NCI-H2227 treated with DMSO at 0.1 percent for 48 hours (cell line): ENCODE results near the gene DLG2.

Source experiments
- DNase-seq: peaks from one replicate; lab custom pipeline; 2025; lab: John Stamatoyannopoulos, UW

DLG2 gene

DNA sequence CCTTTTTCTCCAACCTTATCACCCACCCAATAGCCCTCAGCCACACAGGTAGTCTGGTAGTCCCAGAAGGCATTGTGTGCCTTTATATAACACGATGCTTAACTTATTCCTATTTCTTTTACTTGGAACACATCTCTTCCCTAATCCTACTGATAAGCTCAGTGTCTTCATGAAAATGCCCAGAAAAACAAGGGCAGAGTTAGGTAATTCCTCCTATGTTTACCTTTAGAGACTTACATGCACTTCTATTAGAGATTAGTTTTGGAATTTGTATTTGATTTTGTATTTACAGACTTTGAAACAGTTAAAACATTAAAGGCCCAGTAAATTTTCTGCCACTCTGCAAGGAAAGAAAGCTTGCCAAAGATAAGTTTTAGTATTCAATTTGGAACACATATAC, 1703.2 kb downstream of the DLG2 start:
- DNase-seq: no peak

DNA sequence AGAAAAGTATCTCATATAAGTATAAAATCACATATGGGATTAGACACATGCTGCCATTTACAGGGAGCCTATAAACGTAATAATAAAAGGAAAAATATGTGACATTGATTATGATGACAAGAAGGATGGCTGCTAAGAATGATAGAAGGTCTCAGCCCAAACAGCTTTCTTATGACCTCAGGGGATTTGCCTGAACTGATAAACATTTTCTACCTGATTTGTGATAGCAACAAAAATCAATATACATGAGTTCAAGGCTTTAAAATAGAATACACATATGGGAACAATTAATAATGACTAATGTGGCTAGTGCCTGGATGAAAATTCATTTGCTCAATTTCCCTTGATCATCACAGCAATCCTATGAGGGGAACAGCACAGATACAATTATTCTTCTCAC, 1704.2 kb downstream of the DLG2 start:
- no peak for DNase-seq

DNA sequence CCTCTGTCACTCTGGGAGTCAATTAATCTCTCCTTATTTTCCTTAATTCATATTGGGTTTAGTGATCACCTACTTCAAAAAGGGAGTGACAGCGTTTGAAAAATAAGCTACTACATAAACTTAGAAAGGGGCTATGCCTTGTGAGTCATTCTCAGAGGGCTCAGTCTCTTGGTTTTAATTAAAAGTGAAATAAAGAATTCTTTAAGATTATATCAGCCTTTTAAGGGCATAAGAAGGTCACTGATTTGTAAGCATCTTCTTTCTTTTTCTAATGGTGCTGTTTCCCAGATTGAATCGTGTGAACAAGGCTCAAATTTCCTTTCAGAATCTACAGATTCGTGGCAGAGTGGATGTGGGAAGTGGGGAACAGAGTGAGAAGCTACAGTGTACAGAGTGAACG, 1704.8 kb downstream of the DLG2 start:
- DNase-seq: no peak

DNA sequence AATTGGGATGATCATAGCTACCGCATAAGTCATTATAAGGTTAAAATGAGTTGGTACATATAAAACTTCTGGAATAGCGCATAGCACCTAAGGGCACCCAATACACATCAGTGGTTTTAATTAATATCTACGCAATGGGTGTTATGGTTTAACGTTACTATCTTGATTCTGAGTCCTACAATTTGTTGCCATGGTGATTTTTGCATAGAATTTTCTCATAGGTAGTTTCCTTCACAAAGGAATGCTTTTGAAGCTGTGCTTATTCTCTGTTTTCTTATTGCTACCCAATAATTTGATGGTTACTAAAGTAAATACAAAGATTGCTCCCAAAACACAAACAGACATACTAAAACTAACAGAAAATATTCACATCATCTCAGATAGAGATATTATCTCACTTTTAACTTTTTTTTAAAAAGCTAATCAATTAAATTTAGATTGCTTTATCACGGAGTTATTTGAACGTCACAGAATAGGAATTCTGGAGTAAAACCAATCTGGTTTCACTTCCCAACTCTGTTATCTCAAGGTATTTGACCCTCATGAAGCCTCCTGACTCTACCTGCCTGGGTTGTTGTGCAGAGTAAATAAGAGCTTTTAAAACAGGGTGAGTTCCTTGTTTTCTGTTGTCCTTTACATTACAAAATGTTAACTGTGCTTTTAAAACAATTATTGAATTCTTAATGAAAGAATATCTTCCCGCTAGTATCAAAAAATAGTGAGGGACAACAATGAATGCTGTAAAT, 1705.5 kb downstream of the DLG2 start:
- no peak for DNase-seq

DNA sequence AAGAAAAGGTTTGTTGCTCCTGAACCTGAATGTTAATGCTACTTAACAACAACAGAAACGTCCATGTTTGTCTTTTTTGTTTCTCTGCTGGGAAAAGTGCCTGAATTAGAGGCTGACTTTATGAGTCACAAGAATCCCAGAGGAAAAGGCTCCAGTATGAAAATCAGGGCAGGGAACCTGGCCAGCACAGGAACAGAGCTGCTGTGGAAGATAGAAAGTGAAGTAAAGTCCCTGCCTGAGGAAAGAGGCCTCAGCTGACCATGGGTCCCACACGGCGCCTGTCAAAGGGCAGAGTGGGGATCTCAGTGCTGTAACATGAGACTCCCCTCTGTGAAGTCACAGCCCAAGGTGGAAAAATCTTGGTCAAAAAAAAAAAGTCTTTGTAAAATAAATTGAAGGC, 1708.7 kb downstream of the DLG2 start:
- DNase-seq: no peak

DNA sequence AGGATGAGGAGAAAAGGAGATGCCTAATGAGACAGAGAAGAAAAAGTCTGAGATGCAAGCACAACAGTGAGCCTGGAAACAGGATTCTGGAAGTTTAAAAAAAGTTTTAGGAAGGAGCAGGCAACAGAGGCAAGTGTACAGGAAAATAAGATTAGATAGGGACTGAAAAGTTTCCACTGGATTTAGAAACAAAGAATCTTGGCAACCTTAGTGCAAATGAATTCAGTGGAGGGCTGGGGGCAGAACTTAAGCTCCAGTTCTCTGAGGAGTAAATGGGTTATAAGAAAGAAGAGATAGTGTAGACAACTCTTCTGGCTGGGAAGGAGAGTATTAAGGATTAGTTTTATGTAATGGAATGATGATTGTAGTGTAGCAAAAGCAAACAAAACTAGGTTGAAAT, 1712.1 kb downstream of the DLG2 start:
- no peak for DNase-seq

DNA sequence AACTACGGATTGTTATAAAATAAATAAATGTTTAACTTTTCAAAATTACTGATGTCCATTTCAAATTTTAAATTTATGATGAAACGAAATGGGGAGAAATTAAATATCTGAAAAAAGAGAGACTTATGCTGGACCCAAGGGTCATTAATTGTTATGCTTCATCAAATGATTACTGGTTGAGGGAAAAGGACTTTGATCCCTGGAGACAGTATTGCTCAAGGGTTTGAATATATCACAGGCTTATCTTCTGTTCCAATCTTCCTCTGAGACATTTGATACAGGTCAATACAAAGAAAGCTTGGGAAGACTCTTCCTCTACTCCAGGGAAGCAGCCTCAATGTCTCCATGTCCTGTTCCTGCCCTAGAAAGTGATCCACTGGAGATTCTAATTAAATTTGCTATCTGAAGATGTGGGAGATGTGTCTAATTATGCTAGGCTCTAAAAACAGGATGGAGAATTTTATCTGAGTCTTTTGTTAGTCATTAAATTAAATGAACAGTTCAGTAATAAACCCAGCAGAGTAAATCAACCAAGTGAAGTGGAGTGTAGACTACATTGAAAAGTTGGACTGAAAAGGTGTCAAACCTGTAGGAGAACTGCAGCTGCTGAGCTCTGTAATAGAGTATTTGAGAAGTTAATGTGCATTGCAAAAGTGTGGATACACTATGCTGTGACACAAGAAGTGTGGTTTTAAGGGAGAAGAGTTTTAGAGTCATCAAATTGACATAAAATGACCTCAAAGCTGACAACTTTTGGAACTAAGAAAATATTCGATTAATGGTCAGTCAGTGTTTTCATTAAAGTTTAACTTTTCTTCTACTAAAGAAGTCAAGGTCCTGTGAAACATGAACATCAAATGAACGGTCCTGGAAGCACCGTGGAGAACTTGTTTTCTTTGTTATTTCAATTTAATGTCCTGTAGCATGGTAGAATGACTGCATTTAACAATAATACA, 1717.3 kb downstream of the DLG2 start:
- no peak for DNase-seq

DNA sequence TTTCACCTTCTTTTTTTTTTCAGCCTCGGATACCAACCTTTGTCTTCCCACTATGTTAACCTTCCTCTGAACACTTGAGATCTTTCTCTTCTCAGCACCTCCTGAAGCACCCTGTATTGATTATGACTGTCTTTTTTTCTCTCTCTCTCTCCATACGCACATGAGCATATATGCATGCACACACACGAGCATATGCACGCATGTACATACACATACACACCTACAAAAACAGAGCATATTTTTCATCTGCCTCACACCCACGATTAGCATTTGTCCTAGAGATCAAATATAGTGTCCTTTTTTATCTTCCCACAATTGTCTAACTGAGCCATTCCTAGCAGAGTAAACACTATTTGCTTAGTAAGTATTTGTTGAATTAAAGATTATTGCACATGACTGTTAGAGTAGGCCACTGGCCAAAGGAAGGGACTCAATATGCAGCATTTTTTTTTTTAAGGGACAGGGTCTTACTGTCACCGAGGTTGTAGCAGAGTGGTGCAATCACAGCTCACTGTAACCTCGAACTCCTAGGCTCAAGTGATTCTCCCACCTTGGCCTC, 1718.8 kb downstream of the DLG2 start:
- no peak for DNase-seq

DNA sequence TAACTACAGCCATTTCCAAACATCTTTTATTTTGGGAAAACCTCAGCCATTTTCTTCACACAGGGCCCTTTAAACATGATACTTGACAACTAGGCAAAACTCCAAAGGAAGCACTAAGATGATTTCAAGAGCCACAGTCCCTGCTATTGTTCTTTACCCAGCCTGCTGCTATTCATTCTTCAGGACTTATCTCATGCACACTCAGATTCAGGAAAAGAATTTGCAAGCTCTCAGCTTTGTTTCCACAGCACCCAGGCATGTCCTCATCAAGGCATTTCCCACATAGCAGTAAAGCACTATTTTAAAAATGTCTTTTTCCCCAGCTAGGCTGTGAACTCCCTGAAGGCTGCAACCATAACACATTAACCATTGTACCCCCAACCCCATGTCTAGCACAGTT, 1731.6 kb downstream of the DLG2 start:
- no peak for DNase-seq

DNA sequence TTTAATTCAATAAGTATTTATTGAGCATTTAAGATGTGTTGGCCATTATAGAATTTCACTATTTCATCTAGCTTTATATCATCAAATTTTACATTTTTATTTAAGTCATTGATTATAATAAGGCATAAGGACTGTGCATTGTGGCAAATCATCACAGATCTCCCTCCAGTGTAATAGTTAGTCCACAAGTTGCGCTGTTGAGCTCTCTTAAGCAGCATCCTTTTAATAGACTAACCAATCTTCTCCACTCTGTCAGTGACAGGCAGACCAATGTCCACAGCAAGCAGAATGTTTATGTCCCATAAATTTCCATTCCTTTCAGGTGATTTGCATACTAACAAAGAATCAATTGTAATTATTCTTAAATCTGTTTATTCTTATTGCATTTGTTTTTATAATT, 1745.7 kb downstream of the DLG2 start:
- DNase-seq: no peak

DNA sequence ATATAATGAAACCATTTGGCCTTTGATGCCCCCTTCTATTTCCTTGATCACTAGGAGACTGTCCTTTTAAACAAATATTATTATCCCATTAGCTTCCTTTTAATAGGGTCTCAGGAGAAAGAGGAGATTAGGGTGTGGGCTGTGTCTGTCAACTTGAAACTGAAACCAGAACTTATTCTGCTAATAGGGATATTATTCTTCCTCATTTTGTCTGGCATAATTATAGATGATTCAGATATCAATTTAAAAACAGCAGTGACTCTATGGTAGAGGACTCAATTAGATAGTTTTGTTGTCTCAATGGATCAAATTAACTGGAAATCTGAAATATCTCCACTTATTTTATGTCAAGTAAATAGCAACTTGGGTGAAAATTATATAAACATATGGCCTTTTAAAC, 1756.1 kb downstream of the DLG2 start:
- DNase-seq: no peak

DNA sequence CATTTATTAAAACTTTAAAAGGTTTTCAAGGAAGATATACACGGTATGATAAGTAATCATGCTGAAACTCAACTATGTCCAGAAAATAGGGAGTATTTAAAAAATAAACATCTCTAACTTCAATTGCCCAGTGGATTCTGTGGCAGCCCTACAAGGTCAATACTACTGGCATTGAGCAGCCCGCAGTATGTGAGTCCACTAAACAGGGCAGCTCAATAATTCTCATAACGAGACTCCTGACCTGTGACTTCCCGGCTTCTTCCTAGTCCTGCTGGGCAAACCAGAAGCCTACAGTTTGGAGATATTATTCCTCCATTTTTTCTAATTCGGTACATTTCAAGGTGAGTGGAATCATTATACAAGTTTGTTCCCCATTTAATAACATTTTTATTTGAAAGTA, 1760.5 kb downstream of the DLG2 start:
- DNase-seq: no peak

DNA sequence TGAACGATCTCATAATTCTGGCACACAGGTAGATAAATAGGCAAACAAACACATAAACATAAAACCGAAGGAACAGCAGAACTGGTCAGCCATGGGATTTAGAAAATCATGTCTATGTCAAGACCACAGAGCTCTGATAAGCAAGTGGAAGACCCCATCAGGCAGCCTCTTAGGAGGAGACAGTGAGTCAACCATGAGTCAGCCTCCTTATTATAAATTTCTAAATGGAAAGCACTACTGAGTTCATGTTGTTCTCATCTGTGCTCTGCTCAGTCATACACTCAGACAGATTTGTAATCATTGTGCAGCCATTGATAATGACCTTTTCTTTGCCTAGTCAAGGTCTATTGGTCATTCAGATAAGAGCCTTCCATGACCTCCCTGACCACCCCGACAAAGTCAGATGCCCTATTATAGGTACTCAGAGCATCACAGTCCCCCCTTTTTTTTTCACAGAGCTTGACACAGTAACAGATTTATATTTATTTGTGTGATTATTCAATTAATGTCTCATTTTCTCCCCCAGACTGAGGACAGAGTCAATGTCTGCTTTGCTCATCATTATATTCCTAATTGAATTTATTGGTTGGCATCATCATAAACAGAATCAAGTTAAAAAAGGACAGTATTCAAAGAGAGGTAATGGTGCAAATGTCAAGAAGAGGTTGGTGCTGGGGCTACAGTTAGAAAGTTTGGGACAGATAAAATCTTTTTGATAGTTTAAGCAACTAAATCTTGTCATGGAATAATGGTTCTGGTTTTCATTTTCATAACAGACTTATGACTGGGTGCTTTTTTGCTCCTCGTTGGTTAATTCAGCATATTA, 1761.3 kb downstream of the DLG2 start:
- DNase-seq: peak; percentile 3

DNA sequence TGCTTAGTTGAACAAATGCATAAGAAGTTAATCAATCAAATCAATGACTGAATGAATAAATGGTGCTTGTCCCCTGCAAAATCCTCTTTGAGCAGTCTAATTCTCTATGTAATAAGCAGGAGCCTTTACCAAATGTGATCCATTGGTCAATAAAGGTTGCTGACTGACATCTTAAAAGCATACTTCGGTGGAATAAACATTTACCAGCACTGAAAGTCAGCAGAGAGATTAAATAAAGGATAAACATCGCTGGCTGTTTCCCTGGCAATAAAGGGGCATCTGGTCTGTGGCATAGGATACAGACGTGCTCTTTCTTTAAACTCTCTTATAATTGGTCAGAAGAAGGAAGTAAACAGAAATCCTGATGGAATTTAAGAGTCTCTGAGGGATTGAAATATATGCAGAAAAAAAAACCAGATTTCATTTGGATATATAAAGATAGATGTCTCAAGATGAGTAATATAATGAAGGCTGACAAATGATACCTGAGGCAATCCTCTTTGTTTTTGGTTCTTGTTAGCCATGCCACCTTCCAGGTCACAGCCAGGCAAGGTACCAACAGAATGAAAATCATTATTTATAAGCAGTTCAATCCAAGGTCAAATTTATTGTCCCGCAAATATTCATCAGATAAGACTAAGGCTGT, 1762.6 kb downstream of the DLG2 start:
- no peak for DNase-seq

DNA sequence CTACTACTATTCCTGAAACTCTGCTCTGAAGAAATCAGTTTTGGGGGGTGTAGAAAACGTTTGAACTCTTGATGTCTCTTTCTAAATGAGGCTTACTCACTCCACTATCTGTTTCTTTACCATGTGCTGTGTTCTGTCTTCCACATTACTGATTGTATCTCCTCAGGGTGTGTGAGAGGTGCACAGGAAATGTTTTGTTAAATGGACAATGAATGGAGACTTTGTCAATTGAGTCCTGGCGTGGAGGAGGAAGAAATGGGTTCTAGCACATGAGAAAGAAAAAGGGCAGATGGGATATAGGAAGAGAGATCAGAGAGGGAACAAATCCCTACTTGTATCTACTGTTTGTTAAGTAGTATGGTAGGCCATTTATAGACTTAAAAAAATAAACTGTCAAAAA, 1763.9 kb downstream of the DLG2 start:
- no peak for DNase-seq

DNA sequence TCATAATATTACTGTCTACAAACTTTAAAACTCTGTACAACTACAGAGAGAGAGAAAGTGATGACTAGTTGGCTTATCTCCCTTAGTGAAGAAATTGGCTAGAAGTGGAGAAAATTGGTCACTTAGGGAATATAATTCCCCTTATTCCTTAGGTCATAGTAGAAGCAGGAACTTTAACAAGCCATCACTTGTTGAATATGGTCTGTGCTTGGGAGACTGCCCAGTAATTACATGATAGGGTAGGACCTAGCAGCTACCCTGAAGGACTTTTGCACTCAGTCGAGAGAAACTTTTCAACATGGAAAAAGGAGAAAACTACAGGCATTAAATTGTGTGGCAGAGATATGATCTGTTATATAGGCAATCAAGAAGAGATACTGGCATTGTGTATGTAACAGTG, 1764.5 kb downstream of the DLG2 start:
- DNase-seq: no peak

DNA sequence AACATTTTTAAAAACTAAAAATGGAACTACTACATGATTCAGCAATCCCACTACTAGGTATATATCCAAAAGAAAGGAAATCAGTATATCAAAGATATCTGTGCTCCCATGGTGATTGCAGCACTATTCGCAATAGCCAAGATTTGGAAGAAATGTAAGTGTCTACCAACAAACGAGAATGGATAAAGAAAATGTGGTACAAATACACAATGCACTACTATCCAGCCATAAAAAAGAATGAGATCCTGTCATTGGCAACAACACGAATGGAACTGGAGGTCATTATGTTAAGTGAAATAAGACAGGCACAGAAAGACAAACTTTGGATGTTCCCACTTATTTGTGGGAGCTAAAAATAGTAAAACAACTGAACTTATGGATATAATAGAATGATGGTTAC, 1765.1 kb downstream of the DLG2 start:
- no peak for DNase-seq

DNA sequence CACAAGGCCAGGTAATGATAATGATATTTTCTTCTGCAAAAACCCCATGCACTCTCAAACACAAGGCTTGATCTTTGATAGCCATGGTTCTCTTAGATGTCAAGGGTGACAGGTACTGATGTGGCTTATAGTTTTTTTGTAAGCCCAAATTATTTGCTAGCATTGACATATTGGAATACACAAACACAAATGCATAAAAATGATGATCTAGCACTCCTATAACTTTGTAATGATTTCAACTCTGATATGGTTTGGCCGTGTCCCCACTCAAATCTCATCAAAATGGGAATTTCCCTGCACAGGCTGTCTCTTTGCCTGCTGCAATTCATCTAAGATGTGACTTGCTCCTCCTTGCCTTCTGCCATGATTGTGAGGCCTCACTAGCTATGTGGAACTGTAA, 1768.5 kb downstream of the DLG2 start:
- no peak for DNase-seq

DNA sequence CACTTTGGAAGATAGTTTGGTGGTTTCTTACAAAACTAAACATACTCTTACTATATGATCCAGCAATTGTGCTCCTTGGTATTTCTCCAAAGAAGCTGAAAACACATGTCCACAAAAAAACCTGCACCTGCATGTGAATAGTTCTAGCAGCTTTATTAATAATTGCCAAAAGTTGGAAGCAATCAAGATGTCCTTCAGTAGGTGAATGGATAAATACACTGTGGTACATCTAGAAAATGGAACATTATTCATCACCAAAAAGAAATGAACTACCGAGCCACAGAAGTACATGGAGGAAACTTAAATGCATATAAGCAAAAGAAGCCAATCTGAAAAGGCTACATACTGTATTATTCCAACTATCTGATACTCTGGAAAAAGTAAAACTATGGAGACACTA, 1771.9 kb downstream of the DLG2 start:
- no peak for DNase-seq

DNA sequence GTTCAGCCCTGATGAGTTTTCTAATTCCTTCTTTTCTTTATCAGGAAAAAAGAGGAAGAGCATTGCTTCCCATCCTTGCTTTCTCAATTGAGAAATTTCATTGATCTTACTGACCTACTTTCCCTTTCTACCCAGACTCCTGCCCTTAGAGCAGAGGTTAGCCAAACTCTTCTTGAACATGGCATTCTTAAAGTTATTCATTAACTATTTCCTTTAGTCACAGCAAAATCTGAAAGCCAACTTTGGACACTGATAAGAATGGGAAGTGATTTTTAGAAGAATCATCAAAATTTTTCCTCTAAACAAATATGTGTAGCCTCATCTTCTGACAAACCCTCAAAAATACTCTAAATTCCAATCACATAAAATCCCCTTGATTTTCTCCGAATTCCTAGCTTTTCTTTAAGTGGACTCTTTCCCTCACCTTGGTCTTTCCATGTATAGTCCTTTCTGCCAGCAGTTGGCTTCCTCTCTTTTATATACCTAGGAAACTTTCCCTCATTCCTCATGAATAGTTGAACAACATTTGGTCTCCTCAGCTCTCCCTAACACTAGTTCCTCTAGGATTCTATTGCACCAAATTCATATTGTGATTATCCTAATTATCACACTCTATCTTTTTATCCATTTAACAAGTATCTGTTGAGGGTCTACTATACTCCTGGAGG, 1774.2 kb downstream of the DLG2 start:
- no peak for DNase-seq

DNA sequence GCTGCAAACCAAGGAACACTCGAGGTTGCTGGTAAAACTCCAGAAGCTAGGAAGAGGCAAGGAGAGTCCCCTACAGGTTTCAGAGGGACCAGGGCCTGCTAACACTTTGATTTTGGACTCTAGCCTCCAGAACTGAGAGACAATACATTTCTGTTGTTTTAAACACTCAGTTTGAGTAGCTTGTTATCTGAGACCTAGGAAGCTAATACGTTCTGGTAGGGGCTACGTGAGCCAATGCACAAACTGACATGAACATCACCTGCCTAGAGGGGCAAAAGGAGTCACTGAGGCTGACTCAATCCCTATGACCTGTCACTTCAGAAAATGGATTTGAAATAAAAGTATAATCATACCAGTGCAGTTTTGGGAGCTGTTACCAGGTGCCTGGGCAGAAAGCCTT, 1775.1 kb downstream of the DLG2 start:
- DNase-seq: no peak
